Motor neuron (in vitro differentiated cells): Measurements from ENCODE around the gene KIDINS220. TPM values are rescaled to one million over a fixed set of nuclear protein-coding genes. Genes with fewer than 3 reads are reported as not detected.

Source experiments
- ATAC-seq, 8 experiments: fragments of 200-7000 bp; cut with Tn5 transposase; replicated peaks in 6 of 8; 2 replicates each; pipeline ENCODE4 v1.8.0; 2021; ENCODE audit warnings: mild to moderate bottlenecking in 8 of 8, moderate library complexity in 8 of 8
- H3K27ac ChIP-seq, 2 donors: fragments of 250-450 bp; sonication (Bioruptor Pico); 2 replicates each; pipeline ENCODE4 v1.9.0; 2021; ENCODE audit warnings: antibody characterized with exemption in 2 of 2, mild to moderate bottlenecking in 2 of 2, moderate library complexity in 1 of 2
- H3K4me1 ChIP-seq, 2 donors: fragments of 250-450 bp; sonication (Bioruptor Pico); replicated peaks in 1 of 2; 2 replicates each; pipeline ENCODE4 v1.6.1; 2021; ENCODE audit warnings: antibody characterized with exemption in 2 of 2, mild to moderate bottlenecking in 2 of 2, moderate library complexity in 1 of 2
- H3K4me3 ChIP-seq, 5 donors: fragments of 250-450 bp; sonication (Bioruptor Pico); 2 replicates each; pipeline ENCODE4 v1.9.0; 2021; ENCODE audit warnings: antibody characterized with exemption in 5 of 5, mild to moderate bottlenecking in 5 of 5, moderate library complexity in 4 of 5
- whole genome bisulfite sequencing, 10 experiments: fragments of 450-650 bp; shearing (Covaris generic); methylation state at CpG; one replicate each; pipeline ENCODE4 v1.0.0; 2022; 5-methylcytosine and 5-hydroxymethylcytosine counted together
- in situ Hi-C, 9 experiments: fragments of 400-800 bp; cut with MboI; loops; one replicate each; pipeline ENCODE4 v1.15.0; 2021; ENCODE audit warnings: low sequenced_read_pairs in 9 of 9, low pct_unique_long_range_greater_than_20kb in 2 of 9; ENCODE audit not compliant: unreplicated experiment in 9 of 9
- total RNA-seq, 8 experiments: library from RNA; unstranded; fragments of 300-600 nt; gene quantifications; 2 replicates each; pipeline versions ENCODE4 v1.2.3 to v1.2.4, GENCODE V29; 2022

Gene KIDINS220
- total RNA-seq, 8 experiments from 2014 or later, result 33.3 to 202 (median 147) TPM

- 86 to 100% (median 95%) methylated on average over 2 to 8 of the region's 10 CpGs; no CpG with 5 or more reads in 3 of the 10 experiments for WGBS, 10 experiments
- Histone ChIP-seq H3K4me3 (no peak overlapping the region), H3K4me1 (no peaks in the 10 kb centered on the region), H3K27ac (no peak overlapping the region)
- ATAC-seq, result no peak
- in situ Hi-C loops, result no loop called here
Observed at GRCh38 chr2:8722986-8723385, 114.4 kb downstream of the KIDINS220 start.

GRCh38 chr2:8721410-8721809 lies 116.0 kb downstream of the KIDINS220 start:
- Histone ChIP-seq H3K4me1 (no peaks in the 10 kb centered on the region), H3K27ac (no peak overlapping the region), H3K4me3 (no peak overlapping the region)
- WGBS, 10 experiments, result 79 to 97% (median 90%) methylated on average over 2 to 3 of the region's 3 CpGs; no CpG with 5 or more reads in 3 of the 10 experiments
- no peak for ATAC-seq
- in situ Hi-C loops, result no loop called here

- no peaks in the 10 kb centered on the region for H3K4me1 ChIP-seq
- no peak overlapping the region for H3K27ac ChIP-seq
- H3K4me3 ChIP-seq, result no peak overlapping the region
- no peak for ATAC-seq
- in situ Hi-C loops, result no loop called here
- 40 to 96% (median 78%) methylated on average over 1 to 3 of the region's 3 CpGs for WGBS, 10 experiments
Observed at GRCh38 chr2:8720741-8721140, 116.7 kb downstream of the KIDINS220 start.

- Histone ChIP-seq H3K4me1 (no peaks in the 10 kb centered on the region), H3K27ac (no peak overlapping the region), H3K4me3 (no peak overlapping the region)
- WGBS, 10 experiments, result 0 to 100% (median 59%) methylated on average over 1 to 3 of the region's 3 CpGs; no CpG with 5 or more reads in 2 of the 10 experiments
- ATAC-seq, result no peak
- in situ Hi-C loops, result no loop called here
Observed at GRCh38 chr2:8719528-8719927, 117.9 kb downstream of the KIDINS220 start.

- WGBS, 10 experiments, result 48 to 100% (median 100%) methylated on average over 1 to 5 of the region's 5 CpGs; no CpG with 5 or more reads in 2 of the 10 experiments
- no peaks in the 10 kb centered on the region for H3K4me1 ChIP-seq
- no peak overlapping the region for H3K27ac ChIP-seq
- in situ Hi-C loops, result no loop called here
- H3K4me3 ChIP-seq, result no peak overlapping the region
- ATAC-seq, result no peak
Observed at GRCh38 chr2:8714971-8715370, 122.4 kb downstream of the KIDINS220 start.

- Histone ChIP-seq H3K27ac (no peak overlapping the region), H3K4me3 (no peak overlapping the region), H3K4me1 (no peaks in the 10 kb centered on the region)
- in situ Hi-C loops, result no loop called here
- no peak for ATAC-seq
- WGBS, 10 experiments, result 0 to 100% (median 91%) methylated on average over 1 to 6 of the region's 7 CpGs; no CpG with 5 or more reads in 5 of the 10 experiments
Observed at GRCh38 chr2:8714283-8714682, 123.1 kb downstream of the KIDINS220 start.

GRCh38 chr2:8710951-8711350 lies 126.5 kb downstream of the KIDINS220 start:
- Histone ChIP-seq H3K4me3 (no peak overlapping the region), H3K4me1 (no peaks in the 10 kb centered on the region), H3K27ac (no peak overlapping the region)
- ATAC-seq, result peak in 2 of 8 experiments; percentile 18 to 34
- in situ Hi-C loops, result no loop called here
- WGBS, 10 experiments, result 50 to 100% (median 85%) methylated on average over 1 to 3 of the region's 3 CpGs; no CpG with 5 or more reads in 1 of the 10 experiments

- no peak for ATAC-seq
- 60 to 100% (median 86%) methylated on average over 1 to 8 of the region's 14 CpGs; no CpG with 5 or more reads in 2 of the 10 experiments for WGBS, 10 experiments
Observed at GRCh38 chr2:8709611-8710010, 127.8 kb downstream of the KIDINS220 start.

GRCh38 chr2:8704906-8705305 lies 132.5 kb downstream of the KIDINS220 start:
- ATAC-seq, result no peak
- in situ Hi-C loops, result no loop called here
- Histone ChIP-seq H3K4me3 (no peak overlapping the region), H3K27ac (no peak overlapping the region), H3K4me1 (no peaks in the 10 kb centered on the region)
- 0 to 100% (median 83%) methylated on average over 1 to 3 of the region's 3 CpGs for WGBS, 10 experiments

More at GRCh38 chr2:8709611-8710010, 127.8 kb downstream of the KIDINS220 start:
- H3K4me1 ChIP-seq, result no peaks in the 10 kb centered on the region
- no peak overlapping the region for H3K4me3 ChIP-seq
- in situ Hi-C loops, result no loop called here
- no peak overlapping the region for H3K27ac ChIP-seq

- H3K27ac ChIP-seq, result no peak overlapping the region
Observed at GRCh38 chr2:8701681-8702379, 135.6 kb downstream of the KIDINS220 start.

GRCh38 chr2:8699839-8700238 lies 137.6 kb downstream of the KIDINS220 start:
- no peak overlapping the region for H3K27ac ChIP-seq
- ATAC-seq, result no peak
- WGBS, 10 experiments, result 50 to 100% (median 86%) methylated on average over 1 to 7 of the region's 7 CpGs; no CpG with 5 or more reads in 1 of the 10 experiments
- in situ Hi-C loops, result loop anchor here in 7 of 9 experiments (25.0 kb wide), 4 partner anchors 1263 to 1588 kb away; no protein-coding TSS in a partner anchor
- H3K4me3 ChIP-seq, result no peak overlapping the region
- H3K4me1 ChIP-seq, result no peaks in the 10 kb centered on the region

More at GRCh38 chr2:8701681-8702379, 135.6 kb downstream of the KIDINS220 start:
- in situ Hi-C loops, result no loop called here
- H3K4me1 ChIP-seq, result no peaks in the 10 kb centered on the region
- ATAC-seq, result no peak
- no peak overlapping the region for H3K4me3 ChIP-seq
- 40 to 100% (median 77%) methylated on average over 1 to 11 of the region's 16 CpGs for WGBS, 10 experiments

- H3K4me3 ChIP-seq, result no peak overlapping the region
- ATAC-seq, result peak in 1 of 8 experiments; percentile 10
- in situ Hi-C loops, result loop anchor here in 7 of 9 experiments (25.0 kb wide), 4 partner anchors 1260 to 1585 kb away; no protein-coding TSS in a partner anchor
- no peak overlapping the region for H3K27ac ChIP-seq
- 50 to 100% (median 83%) methylated on average over 1 to 3 of the region's 5 CpGs; no CpG with 5 or more reads in 4 of the 10 experiments for WGBS, 10 experiments
- H3K4me1 ChIP-seq, result no peaks in the 10 kb centered on the region
Observed at GRCh38 chr2:8697190-8697589, 140.2 kb downstream of the KIDINS220 start.

- Histone ChIP-seq H3K4me3 (no peak overlapping the region), H3K27ac (no peak overlapping the region), H3K4me1 (no peaks in the 10 kb centered on the region)
- in situ Hi-C loops, result loop anchor here in 7 of 9 experiments (25.0 kb wide), 4 partner anchors 1257 to 1582 kb away; no protein-coding TSS in a partner anchor
- ATAC-seq, result peak in 2 of 8 experiments; percentile 24 to 35
- WGBS, 10 experiments, result 66 to 96% (median 85%) methylated on average over 3 to 8 of the region's 8 CpGs
Observed at GRCh38 chr2:8694737-8695136, 142.7 kb downstream of the KIDINS220 start.
